Keratinocyte (primary cell): Measurements from ENCODE around the gene SDF2.

Experiments
- CTCF ChIP-seq, 3 experiments: IDR thresholded peaks in 1 of 3; conservative IDR thresholded peaks in 1 of 3; optimal IDR thresholded peaks in 1 of 3; 2 replicates in 2 of 3; 3 replicates in 1 of 3; pipeline versions ENCODE3 to v1.5.1; 2011; ENCODE audit warnings: low read length in 3 of 3, mild to moderate bottlenecking in 3 of 3, moderate library complexity in 2 of 3, control low read depth in 1 of 3, inconsistent platforms in 1 of 3; ENCODE audit not compliant: insufficient read depth in 2 of 3; ENCODE audit errors: extremely low read depth in 1 of 3
- EZH2 ChIP-seq: IDR thresholded peaks from one replicate; pipeline ENCODE4 v1.6.1; 2012; ENCODE audit warnings: inconsistent platforms, mild to moderate bottlenecking, low read length, moderate library complexity

- TF ChIP-seq CTCF (optimal IDR thresholded peaks at IDR 0.05 in 1 of 3, IDR thresholded peaks at IDR 0.05 in 1 of 3, conservative IDR thresholded peaks at IDR 0.05 in 1 of 3; ENCODE audit: extremely low read depth in 1 of 3, insufficient read depth in 2 of 3, low read length in 3 of 3) (no peak), EZH2 (no peak)
These were observed 39.3 kb upstream of the SDF2 start for GRCh38 chr17:28700830-28701492.
